CMK (cell line): ENCODE data around the gene CWC25.
A peak's percentile ranks its signal among the peaks of the same experiment; 100 is the strongest.

Source experiments
- DNase-seq: peaks from one replicate; pipeline ENCODE4 v3.0.0-alpha.2; 2010; ENCODE audit warnings: low read depth

The CWC25 gene

GRCh38 chr17:38783227-38783626 is 41.9 kb downstream of the CWC25 start:
- DNase-seq, result no peak

- no peak for DNase-seq
These were observed 45.0 kb downstream of the CWC25 start for GRCh38 chr17:38779965-38780752.

- DNase-seq, result no peak
These were observed 47.4 kb downstream of the CWC25 start for GRCh38 chr17:38777641-38778250.

- DNase-seq, result no peak
These were observed 51.9 kb downstream of the CWC25 start for GRCh38 chr17:38773258-38773657.

- no peak for DNase-seq
These were observed 56.7 kb downstream of the CWC25 start for GRCh38 chr17:38768417-38768816.

- DNase-seq, result no peak
These were observed 58.8 kb downstream of the CWC25 start for GRCh38 chr17:38766341-38766740.

GRCh38 chr17:38762231-38762630 is 62.9 kb downstream of the CWC25 start:
- no peak for DNase-seq

GRCh38 chr17:38761612-38762011 is 63.5 kb downstream of the CWC25 start:
- DNase-seq, result no peak

GRCh38 chr17:38753071-38753506 is 72.0 kb downstream of the CWC25 start:
- no peak for DNase-seq

- DNase-seq, result peak; percentile 100
These were observed 72.6 kb downstream of the CWC25 start, which contains the start of gene PSMB3 for GRCh38 chr17:38752308-38753070. Gene PSMB3 (plus strand): TSS chr17:38752741. CDS start chr17:38752827, 86 bp downstream.

- DNase-seq, result peak; percentile 79
These were observed 73.3 kb downstream of the CWC25 start for GRCh38 chr17:38751808-38752307.

- DNase-seq, result no peak
These were observed 73.8 kb downstream of the CWC25 start for GRCh38 chr17:38751144-38751807.
